Measurements from ENCODE around the gene OLFM2. TPM values are rescaled to one million over a fixed set of nuclear protein-coding genes. Genes with fewer than 3 reads are reported as not detected.

OLFM2 gene
- total and polyA plus RNA-seq, 9 of the 15 experiments (the other 6 are each of a cell fraction or from before 2014, with no cell fraction given): 0.10 to 0.33 (median 0.23) TPM; not detected in 4

GRCh38 chr19:9818734-9819595 is 117.3 kb downstream of the OLFM2 start, which contains the start of gene FBXL12 (continued):
- TF ChIP-seq CEBPZ (IDR thresholded peaks at IDR 0.05; ENCODE audit: borderline replicate concordance, low read depth, low read length) (no peak), SMC3 (conservative IDR thresholded peaks at IDR 0.05; ENCODE audit: insufficient read depth, low read depth, low read length) (no peak), FOXP1 (CRISPR knock-in tag; IDR thresholded peaks at IDR 0.05) (0 out of 2 replicates have a peak, but pooled peaks have one; percentile 39), NFIX (CRISPR knock-in tag; IDR thresholded peaks at IDR 0.05; ENCODE audit: low read depth) (no peak), SMAD1 (IDR thresholded peaks at IDR 0.05; ENCODE audit: low read depth, low read length, partially characterized antibody) (peak; percentile 55), SNAPC5 (CRISPR knock-in tag; IDR thresholded peaks at IDR 0.05) (no peak), MIER1 (IDR thresholded peaks at IDR 0.05; ENCODE audit: low read depth) (no peak), ZBTB34 (CRISPR knock-in tag; IDR thresholded peaks at IDR 0.05) (no peak), CREB3L1 (IDR thresholded peaks at IDR 0.05; ENCODE audit: borderline replicate concordance, low read depth) (peak; percentile 74), MAZ (CRISPR knock-in tag; conservative IDR thresholded peaks at IDR 0.05 in 1 of 2, IDR thresholded peaks at IDR 0.05 in 1 of 2) (peak; percentile 82 to 90), HCFC1 (IDR thresholded peaks at IDR 0.05; ENCODE audit: low read depth, low read length) (peak; percentile 45; the same call in 1 of the 2 replicates), CEBPB (tag; IDR thresholded peaks at IDR 0.05) (no peak), CBFA2T3 (IDR thresholded peaks at IDR 0.05) (0 out of 2 replicates have a peak, but pooled peaks have one; percentile 7), HDAC8 (tag; IDR thresholded peaks at IDR 0.05) (no peak), ZNF143 (CRISPR knock-in tag; IDR thresholded peaks at IDR 0.05) (0 out of 2 replicates have a peak, but pooled peaks have one; percentile 33), HDAC2 (IDR thresholded peaks at IDR 0.05) (peak; percentile 80), HNRNPUL1 (IDR thresholded peaks at IDR 0.05; ENCODE audit: low read length) (no peak), TFAP4 (CRISPR knock-in tag; IDR thresholded peaks at IDR 0.05; ENCODE audit: borderline replicate concordance) (peak; percentile 68; the same call in 1 of the 2 replicates), PTTG1 (tag; IDR thresholded peaks at IDR 0.05; ENCODE audit: low read depth) (no peak), MEF2A (IDR thresholded peaks at IDR 0.05; ENCODE audit: control insufficient read depth, low read depth, low read length) (no peak)
